GM12873 (cell line): ENCODE results near the gene APBB1.

ENCODE experiments used
- CTCF ChIP-seq: IDR thresholded peaks from 2 replicates; pipeline ENCODE4 v1.5.1; 2012; ENCODE audit warnings: low read depth, mild to moderate bottlenecking, moderate library complexity, low read length, control low read depth; ENCODE audit not compliant: insufficient read depth; ENCODE audit errors: missing control alignments

APBB1 gene

GRCh38 chr11:6419009-6419631 lies at the start of gene APBB1:
Gene APBB1, minus strand, starts transcription at chr11:6419094. Its CDS starts 7,747 bp downstream, at chr11:6411347.
- no peak for TF ChIP-seq CTCF

- TF ChIP-seq CTCF = no peak
Observed at GRCh38 chr11:6459099-6459450, 40.2 kb upstream of the APBB1 start.

- no peak for TF ChIP-seq CTCF
Observed at GRCh38 chr11:6458352-6459098, 39.6 kb upstream of the APBB1 start.

DNA sequence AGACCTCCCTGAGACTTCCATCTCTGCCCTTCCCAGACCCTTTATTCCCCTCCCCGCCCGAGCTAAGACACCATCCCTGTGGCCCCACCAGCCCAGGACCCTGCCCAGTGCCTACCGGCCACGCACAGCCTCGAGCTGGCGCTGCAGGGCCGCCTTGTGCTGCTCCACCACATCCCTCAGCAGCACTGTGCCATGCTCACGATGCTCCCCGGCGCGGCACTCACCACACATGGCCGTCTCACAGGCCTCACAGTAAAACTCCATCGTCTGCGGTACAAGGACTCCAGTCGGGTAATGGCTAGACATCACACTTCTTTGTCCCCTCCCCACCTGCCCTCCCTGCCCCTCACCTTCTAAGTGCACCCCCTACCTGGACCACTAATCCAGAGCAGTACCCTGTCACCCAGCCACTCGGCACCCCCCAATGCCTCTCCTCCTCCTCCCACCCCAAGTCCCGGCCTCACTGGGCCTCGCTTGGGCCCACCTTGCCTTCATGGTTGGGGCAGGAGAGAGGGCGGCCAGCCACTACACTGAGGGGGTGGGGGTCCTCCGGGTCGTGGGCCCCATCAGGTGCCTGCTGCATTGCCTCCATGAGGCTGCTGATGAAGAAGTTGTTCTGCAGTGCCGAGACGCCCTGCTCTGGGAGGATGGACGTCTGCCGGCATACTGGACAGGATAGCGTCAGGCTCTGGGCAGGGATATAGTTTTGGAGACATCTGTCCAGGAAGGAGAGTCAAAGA lies 38.9 kb upstream of the APBB1 start:
- no peak for TF ChIP-seq CTCF

DNA sequence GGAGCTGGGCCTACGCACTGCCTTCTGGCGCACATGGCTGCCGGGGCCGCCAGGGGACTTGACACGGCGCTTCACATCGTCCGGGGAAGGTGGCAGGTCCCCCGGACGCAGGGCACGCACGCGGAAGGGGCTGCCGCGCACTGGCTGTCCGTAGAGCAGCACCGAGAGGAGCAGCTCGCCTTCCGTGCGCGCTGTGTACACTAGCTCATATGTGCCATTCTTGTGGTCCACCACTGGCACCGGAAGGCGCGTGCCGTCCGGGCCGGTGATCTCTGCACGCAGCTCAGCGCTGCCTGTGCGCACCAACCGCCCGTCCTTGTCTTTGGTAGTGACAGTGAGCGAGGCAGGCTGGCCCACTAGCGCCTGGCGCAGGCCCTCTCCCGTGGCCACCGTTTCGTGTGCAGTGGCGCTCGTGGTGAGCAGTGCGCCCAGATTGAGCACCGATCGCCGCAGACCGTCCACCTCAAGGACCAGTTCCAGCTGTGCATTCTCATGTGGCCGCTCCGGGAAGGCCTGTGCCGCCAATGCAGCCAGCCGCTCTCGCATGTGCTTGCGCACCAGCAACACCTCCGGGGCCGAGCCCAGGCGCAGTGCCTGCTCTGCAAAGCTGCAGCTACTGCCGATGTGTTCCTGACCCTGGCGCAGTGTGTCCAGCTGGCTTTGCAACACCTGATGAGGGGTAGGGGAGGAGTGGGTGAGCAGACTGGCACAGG lies 37.6 kb upstream of the APBB1 start:
- no peak for TF ChIP-seq CTCF

DNA sequence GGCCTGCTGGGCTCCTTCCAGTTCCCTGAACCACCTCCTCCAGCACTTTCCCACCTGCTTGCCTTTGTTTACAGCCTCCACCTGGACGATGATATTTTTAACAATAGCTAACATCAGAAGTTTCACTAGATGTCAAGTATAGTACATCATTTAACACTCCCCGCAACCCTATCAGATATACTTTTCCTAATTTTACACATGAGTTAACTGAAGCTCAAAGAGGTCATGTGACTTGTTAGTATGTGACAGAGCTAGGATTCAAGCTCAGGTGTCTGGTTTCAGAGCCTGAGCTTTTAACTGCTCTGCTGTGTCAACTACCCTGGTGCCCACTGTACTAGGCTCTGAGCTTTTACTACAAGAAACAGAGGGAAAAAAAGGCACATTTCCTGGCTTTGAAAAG lies 36.2 kb upstream of the APBB1 start:
- no peak for TF ChIP-seq CTCF

GRCh38 chr11:6453152-6453551 lies 34.3 kb upstream of the APBB1 start:
- TF ChIP-seq CTCF = no peak
